B cell (primary cell): Measurements from ENCODE around the gene ONECUT3.

Experiments
- CTCF ChIP-seq: fragments of 200-600 bp; IDR thresholded peaks from one replicate; pipeline ENCODE4 v1.8.0; 2022; ENCODE audit warnings: antibody characterized with exemption, mild to moderate bottlenecking
- EZH2 ChIP-seq: IDR thresholded peaks from 2 replicates; pipeline ENCODE4 v1.6.1; 2012; ENCODE audit warnings: borderline replicate concordance, low read depth, mild to moderate bottlenecking, moderate library complexity, low read length; ENCODE audit not compliant: insufficient read depth, poor library complexity, severe bottlenecking

- TF ChIP-seq CTCF (no peak), EZH2 (no peak)
Observed at GRCh38 chr19:1796395-1797142, 43.3 kb downstream of the ONECUT3 start.
